ENCODE results near the gene CCDC63. TPM values are rescaled to one million over a fixed set of nuclear protein-coding genes. Genes with fewer than 3 reads are reported as not detected.

Gene CCDC63
- total and polyA plus RNA-seq, 2 donors (not counting 3 experiments of a cell fraction or from before 2014, with no cell fraction given), result not detected

DNA sequence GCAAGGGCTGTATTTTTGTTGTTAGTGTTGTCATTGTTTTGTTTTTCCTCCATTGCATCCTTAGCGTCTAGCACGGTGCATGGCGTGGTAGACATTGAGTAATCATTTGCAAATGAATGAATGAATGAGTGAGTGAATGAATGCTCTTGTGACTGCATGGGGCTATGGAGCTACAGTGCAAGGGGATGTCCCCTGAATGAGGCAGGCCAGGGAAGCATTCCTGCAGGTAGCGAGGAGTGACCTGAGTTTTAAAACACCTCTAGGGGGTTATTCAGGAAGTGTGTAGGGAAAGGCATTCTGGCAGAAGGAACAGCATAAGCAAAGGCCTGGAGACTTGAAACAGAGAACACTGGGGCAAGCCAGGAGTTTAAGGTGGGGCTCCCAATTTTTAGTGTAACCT, 56.7 kb downstream of the CCDC63 start:
- H3K79me2 ChIP-seq (ENCODE audit: control insufficient read depth, insufficient read depth, low read length), result no peaks in the 10 kb centered on the region
- H3K9ac ChIP-seq (replicated peaks; ENCODE audit: extremely low read depth, insufficient read depth, low read length), result no peak overlapping the region
- no peak overlapping the region for H3K4me3 ChIP-seq (replicated peaks in 1 of 3; ENCODE audit: insufficient read depth in 1 of 3, low read depth in 1 of 3, low read length in 3 of 3)
- H3K27me3 ChIP-seq (ENCODE audit: control insufficient read depth in 2 of 2, insufficient read depth in 2 of 2, low read length in 2 of 2), result peaks cover 0 to 2% of the 10 kb centered on the region in 2 experiments
- H3K36me3 ChIP-seq (ENCODE audit: control insufficient read depth in 2 of 2, extremely low read depth in 1 of 2, insufficient read depth in 2 of 2, low read length in 2 of 2), result no peaks in the 10 kb centered on the region
- POLR2A ChIA-PET, result no interaction called here
- FAIRE-seq (no peak), DNase-seq (ENCODE audit: low read depth, low spot score) (no peak)
- CTCF ChIA-PET, result no interaction called here
- H3K9me3 ChIP-seq (replicated peaks; ENCODE audit: control insufficient read depth, insufficient read depth, low read length), result no peaks in the 10 kb centered on the region
- TF ChIP-seq, protein P1, sequence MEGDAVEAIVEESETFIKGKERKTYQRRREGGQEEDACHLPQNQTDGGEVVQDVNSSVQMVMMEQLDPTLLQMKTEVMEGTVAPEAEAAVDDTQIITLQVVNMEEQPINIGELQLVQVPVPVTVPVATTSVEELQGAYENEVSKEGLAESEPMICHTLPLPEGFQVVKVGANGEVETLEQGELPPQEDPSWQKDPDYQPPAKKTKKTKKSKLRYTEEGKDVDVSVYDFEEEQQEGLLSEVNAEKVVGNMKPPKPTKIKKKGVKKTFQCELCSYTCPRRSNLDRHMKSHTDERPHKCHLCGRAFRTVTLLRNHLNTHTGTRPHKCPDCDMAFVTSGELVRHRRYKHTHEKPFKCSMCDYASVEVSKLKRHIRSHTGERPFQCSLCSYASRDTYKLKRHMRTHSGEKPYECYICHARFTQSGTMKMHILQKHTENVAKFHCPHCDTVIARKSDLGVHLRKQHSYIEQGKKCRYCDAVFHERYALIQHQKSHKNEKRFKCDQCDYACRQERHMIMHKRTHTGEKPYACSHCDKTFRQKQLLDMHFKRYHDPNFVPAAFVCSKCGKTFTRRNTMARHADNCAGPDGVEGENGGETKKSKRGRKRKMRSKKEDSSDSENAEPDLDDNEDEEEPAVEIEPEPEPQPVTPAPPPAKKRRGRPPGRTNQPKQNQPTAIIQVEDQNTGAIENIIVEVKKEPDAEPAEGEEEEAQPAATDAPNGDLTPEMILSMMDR (IDR thresholded peaks at IDR 0.05; ENCODE audit: extremely low read depth in 1 of 2, insufficient read depth in 1 of 2, low read depth in 1 of 2, low read length in 2 of 2), result no peak
- no peak for TF ChIP-seq MYC (IDR thresholded peaks at IDR 0.05; ENCODE audit: low read depth, low read length)
- TF ChIP-seq JUN (IDR thresholded peaks at IDR 0.05; ENCODE audit: borderline replicate concordance, insufficient read depth, insufficient read length, low read depth), result no peak
- no peak for TF ChIP-seq FOS (IDR thresholded peaks at IDR 0.05; ENCODE audit: borderline replicate concordance, insufficient read depth, low read length)
- no peak for TF ChIP-seq EZH2 (IDR thresholded peaks at IDR 0.05; ENCODE audit: borderline replicate concordance, low read depth, low read length, severe bottlenecking)
- TF ChIP-seq, protein P2, sequence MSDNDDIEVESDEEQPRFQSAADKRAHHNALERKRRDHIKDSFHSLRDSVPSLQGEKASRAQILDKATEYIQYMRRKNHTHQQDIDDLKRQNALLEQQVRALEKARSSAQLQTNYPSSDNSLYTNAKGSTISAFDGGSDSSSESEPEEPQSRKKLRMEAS (IDR thresholded peaks at IDR 0.05; ENCODE audit: insufficient read depth, insufficient read length), result no peak
- no peak for TF ChIP-seq GATA2 (IDR thresholded peaks at IDR 0.05; ENCODE audit: insufficient read depth, insufficient read length, low read depth, low read length)
- TF ChIP-seq POLR2A (IDR thresholded peaks at IDR 0.05; ENCODE audit: low read depth, low read length), result no peak
- no peak for TF ChIP-seq POLR2AphosphoS5 (IDR thresholded peaks at IDR 0.05; ENCODE audit: insufficient read depth, low read depth, low read length)
- H2AFZ ChIP-seq (ENCODE audit: low read depth, low read length), result no peak overlapping the region
- no peak overlapping the region for H3K27ac ChIP-seq (ENCODE audit: insufficient read depth, low read depth, low read length)
- H3K9me1 ChIP-seq (replicated peaks; ENCODE audit: control insufficient read depth, extremely low read depth, insufficient read depth, low read length), result no peaks in the 10 kb centered on the region
- BruUV-seq (replicated peaks), result no TSS peak
- no peaks in the 10 kb centered on the region for H4K20me1 ChIP-seq (replicated peaks; ENCODE audit: control insufficient read depth, extremely low read depth, insufficient read depth, low read length)
- H3K4me1 ChIP-seq (ENCODE audit: control insufficient read depth, extremely low read depth, insufficient read depth, low read length), result no peaks in the 10 kb centered on the region
- H3K4me2 ChIP-seq (ENCODE audit: insufficient read depth, low read length), result no peak overlapping the region
- dilution Hi-C loops (cut with MboI; ENCODE audit: extremely low pct_ligation_motif_present, low sequenced_read_pairs) (no loop called here), intact Hi-C loops (cut with micrococcal nuclease) (no loop called here)

Measured in endothelial cell of umbilical vein (primary cell).